HEK293 (cell line): Measurements from ENCODE around the gene HTR6.
"Not testable (repeated sequence)": the region's sequence is repeated elsewhere in the genome, so short reads cannot be mapped to it uniquely, and the experiment has no call there.

ENCODE experiments used
- BCL11A ChIP-seq: fragments of 450-650 bp; formaldehyde crosslinking; IDR thresholded peaks from 2 replicates; pipeline ENCODE4 v1.5.1; 2016; ENCODE audit warnings: low read depth, missing biosample characterization, missing genetic modification characterization
- ZBTB7A ChIP-seq: fragments of 450-650 bp; formaldehyde crosslinking; IDR thresholded peaks from 2 replicates; pipeline ENCODE4 v1.5.1; 2016; ENCODE audit warnings: low read depth, missing biosample characterization, missing genetic modification characterization
- ZEB2 ChIP-seq: fragments of 450-650 bp; formaldehyde crosslinking; IDR thresholded peaks from 2 replicates; pipeline ENCODE4 v1.5.1; 2016; ENCODE audit warnings: missing biosample characterization, missing genetic modification characterization
- ZNF10 ChIP-seq: fragments of 450-650 bp; formaldehyde crosslinking; IDR thresholded peaks from 2 replicates; pipeline ENCODE4 v1.5.1; 2017; ENCODE audit warnings: missing biosample characterization, missing genetic modification characterization
- ZNF121 ChIP-seq: fragments of 450-650 bp; formaldehyde crosslinking; IDR thresholded peaks from 2 replicates; pipeline ENCODE4 v1.5.1; 2016; ENCODE audit warnings: missing biosample characterization, missing genetic modification characterization
- ZNF292 ChIP-seq: fragments of 450-650 bp; formaldehyde crosslinking; IDR thresholded peaks from 2 replicates; pipeline ENCODE4 v1.5.1; 2016; ENCODE audit warnings: low read depth, missing biosample characterization, missing genetic modification characterization, borderline replicate concordance
- ZNF350 ChIP-seq: fragments of 450-650 bp; formaldehyde crosslinking; IDR thresholded peaks from 2 replicates; pipeline ENCODE4 v1.5.0; 2017; ENCODE audit warnings: missing biosample characterization, mild to moderate bottlenecking, missing genetic modification characterization
- ZNF785 ChIP-seq: fragments of 450-650 bp; formaldehyde crosslinking; IDR thresholded peaks from 2 replicates; pipeline ENCODE4 v1.5.1; 2016; ENCODE audit warnings: missing biosample characterization, missing genetic modification characterization
- ZNF792 ChIP-seq: fragments of 450-650 bp; formaldehyde crosslinking; IDR thresholded peaks from 2 replicates; pipeline ENCODE4 v1.5.1; 2016; ENCODE audit warnings: missing biosample characterization, missing genetic modification characterization
- TF ChIP-seq, protein P1 (sequence below): fragments of 450-650 bp; formaldehyde crosslinking; IDR thresholded peaks from 2 replicates; pipeline ENCODE4 v1.5.1; 2016; ENCODE audit warnings: missing biosample characterization, missing genetic modification characterization
- TF ChIP-seq, protein P2 (sequence below): fragments of 450-650 bp; IDR thresholded peaks from 2 replicates; pipeline ENCODE4 v1.5.1; 2018; ENCODE audit warnings: missing biosample characterization, missing genetic modification characterization
- TF ChIP-seq, protein P3 (sequence below): fragments of 450-650 bp; formaldehyde crosslinking; IDR thresholded peaks from 2 replicates; pipeline ENCODE4 v1.5.1; 2016; ENCODE audit warnings: missing biosample characterization, missing genetic modification characterization
- TF ChIP-seq, protein P4 (sequence below): fragments of 450-650 bp; formaldehyde crosslinking; IDR thresholded peaks from 2 replicates; pipeline ENCODE4 v1.5.1; 2016; ENCODE audit warnings: missing biosample characterization, missing genetic modification characterization
- TF ChIP-seq, protein P5 (sequence below): fragments of 450-650 bp; formaldehyde crosslinking; conservative IDR thresholded peaks from 2 replicates; pipeline ENCODE4 v1.5.1; 2016; ENCODE audit warnings: low read depth, missing biosample characterization, missing genetic modification characterization

DNA sequence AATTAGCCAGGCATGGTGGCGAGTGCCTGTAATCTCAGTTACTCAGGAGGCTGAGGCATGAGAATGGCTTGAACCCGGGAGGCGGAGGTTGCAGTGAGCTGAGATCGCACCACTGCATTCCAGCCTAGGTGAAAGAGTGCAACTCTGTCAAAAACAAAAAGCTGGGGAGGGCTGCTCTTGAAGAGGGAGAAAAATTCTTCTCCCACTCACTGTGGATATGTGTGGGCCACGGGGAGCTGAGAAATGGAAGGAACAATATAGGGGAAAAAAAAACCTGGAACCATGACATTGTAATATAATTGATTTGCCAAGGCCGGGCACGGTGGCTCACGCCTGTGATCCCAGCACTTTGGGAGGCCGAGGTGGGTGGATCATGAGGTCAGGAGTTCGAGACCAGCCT, 27.9 kb upstream of the HTR6 start:
- not testable (repeated sequence) for TF ChIP-seq ZNF292, ZNF10, ZNF121, ZNF350, ZEB2, ZNF792, ZBTB7A, BCL11A, ZNF785 (tag by site-specific recombination)
- TF ChIP-seq, protein P1, sequence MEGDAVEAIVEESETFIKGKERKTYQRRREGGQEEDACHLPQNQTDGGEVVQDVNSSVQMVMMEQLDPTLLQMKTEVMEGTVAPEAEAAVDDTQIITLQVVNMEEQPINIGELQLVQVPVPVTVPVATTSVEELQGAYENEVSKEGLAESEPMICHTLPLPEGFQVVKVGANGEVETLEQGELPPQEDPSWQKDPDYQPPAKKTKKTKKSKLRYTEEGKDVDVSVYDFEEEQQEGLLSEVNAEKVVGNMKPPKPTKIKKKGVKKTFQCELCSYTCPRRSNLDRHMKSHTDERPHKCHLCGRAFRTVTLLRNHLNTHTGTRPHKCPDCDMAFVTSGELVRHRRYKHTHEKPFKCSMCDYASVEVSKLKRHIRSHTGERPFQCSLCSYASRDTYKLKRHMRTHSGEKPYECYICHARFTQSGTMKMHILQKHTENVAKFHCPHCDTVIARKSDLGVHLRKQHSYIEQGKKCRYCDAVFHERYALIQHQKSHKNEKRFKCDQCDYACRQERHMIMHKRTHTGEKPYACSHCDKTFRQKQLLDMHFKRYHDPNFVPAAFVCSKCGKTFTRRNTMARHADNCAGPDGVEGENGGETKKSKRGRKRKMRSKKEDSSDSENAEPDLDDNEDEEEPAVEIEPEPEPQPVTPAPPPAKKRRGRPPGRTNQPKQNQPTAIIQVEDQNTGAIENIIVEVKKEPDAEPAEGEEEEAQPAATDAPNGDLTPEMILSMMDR, result not testable (repeated sequence)
- TF ChIP-seq, protein P2, sequence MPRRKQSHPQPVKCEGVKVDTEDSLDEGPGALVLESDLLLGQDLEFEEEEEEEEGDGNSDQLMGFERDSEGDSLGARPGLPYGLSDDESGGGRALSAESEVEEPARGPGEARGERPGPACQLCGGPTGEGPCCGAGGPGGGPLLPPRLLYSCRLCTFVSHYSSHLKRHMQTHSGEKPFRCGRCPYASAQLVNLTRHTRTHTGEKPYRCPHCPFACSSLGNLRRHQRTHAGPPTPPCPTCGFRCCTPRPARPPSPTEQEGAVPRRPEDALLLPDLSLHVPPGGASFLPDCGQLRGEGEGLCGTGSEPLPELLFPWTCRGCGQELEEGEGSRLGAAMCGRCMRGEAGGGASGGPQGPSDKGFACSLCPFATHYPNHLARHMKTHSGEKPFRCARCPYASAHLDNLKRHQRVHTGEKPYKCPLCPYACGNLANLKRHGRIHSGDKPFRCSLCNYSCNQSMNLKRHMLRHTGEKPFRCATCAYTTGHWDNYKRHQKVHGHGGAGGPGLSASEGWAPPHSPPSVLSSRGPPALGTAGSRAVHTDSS (tag by site-specific recombination), result not testable (repeated sequence)
- TF ChIP-seq, protein P3, sequence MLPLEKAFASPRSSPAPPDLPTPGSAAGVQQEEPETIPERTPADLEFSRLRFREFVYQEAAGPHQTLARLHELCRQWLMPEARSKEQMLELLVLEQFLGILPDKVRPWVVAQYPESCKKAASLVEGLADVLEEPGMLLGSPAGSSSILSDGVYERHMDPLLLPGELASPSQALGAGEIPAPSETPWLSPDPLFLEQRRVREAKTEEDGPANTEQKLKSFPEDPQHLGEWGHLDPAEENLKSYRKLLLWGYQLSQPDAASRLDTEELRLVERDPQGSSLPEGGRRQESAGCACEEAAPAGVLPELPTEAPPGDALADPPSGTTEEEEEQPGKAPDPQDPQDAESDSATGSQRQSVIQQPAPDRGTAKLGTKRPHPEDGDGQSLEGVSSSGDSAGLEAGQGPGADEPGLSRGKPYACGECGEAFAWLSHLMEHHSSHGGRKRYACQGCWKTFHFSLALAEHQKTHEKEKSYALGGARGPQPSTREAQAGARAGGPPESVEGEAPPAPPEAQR (tag by site-specific recombination), result not testable (repeated sequence)
- TF ChIP-seq, protein P4, sequence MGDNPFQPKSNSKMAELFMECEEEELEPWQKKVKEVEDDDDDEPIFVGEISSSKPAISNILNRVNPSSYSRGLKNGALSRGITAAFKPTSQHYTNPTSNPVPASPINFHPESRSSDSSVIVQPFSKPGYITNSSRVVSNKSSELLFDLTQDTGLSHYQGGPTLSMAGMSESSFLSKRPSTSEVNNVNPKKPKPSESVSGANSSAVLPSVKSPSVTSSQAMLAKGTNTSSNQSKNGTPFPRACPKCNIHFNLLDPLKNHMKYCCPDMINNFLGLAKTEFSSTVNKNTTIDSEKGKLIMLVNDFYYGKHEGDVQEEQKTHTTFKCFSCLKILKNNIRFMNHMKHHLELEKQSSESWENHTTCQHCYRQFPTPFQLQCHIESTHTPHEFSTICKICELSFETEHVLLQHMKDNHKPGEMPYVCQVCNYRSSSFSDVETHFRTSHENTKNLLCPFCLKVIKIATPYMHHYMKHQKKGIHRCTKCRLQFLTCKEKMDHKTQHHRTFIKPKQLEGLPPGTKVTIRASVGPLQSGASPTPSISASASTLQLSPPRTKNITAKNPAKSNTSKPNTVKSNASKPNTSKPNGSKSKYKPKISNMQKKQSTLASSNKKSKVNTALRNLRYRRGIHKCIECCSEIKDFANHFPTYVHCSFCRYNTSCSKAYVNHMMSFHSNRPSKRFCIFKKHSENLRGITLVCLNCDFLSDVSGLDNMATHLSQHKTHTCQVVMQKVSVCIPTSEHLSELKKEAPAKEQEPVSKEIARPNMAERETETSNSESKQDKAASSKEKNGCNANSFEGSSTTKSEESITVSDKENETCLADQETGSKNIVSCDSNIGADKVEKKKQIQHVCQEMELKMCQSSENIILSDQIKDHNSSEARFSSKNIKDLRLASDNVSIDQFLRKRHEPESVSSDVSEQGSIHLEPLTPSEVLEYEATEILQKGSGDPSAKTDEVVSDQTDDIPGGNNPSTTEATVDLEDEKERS (tag by site-specific recombination), result not testable (repeated sequence)
- TF ChIP-seq, protein P5, sequence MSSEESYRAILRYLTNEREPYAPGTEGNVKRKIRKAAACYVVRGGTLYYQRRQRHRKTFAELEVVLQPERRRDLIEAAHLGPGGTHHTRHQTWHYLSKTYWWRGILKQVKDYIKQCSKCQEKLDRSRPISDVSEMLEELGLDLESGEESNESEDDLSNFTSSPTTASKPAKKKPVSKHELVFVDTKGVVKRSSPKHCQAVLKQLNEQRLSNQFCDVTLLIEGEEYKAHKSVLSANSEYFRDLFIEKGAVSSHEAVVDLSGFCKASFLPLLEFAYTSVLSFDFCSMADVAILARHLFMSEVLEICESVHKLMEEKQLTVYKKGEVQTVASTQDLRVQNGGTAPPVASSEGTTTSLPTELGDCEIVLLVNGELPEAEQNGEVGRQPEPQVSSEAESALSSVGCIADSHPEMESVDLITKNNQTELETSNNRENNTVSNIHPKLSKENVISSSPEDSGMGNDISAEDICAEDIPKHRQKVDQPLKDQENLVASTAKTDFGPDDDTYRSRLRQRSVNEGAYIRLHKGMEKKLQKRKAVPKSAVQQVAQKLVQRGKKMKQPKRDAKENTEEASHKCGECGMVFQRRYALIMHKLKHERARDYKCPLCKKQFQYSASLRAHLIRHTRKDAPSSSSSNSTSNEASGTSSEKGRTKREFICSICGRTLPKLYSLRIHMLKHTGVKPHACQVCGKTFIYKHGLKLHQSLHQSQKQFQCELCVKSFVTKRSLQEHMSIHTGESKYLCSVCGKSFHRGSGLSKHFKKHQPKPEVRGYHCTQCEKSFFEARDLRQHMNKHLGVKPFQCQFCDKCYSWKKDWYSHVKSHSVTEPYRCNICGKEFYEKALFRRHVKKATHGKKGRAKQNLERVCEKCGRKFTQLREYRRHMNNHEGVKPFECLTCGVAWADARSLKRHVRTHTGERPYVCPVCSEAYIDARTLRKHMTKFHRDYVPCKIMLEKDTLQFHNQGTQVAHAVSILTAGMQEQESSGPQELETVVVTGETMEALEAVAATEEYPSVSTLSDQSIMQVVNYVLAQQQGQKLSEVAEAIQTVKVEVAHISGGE (tag by site-specific recombination), result not testable (repeated sequence)
